ENCODE data around the gene BLM. TPM values are rescaled to one million over a fixed set of nuclear protein-coding genes. Genes with fewer than 3 reads are reported as not detected.

The BLM gene
- polyA plus RNA-seq, 4 donors = 10.3 to 14.4 (median 12.3) TPM

- no peak for DNase-seq (ENCODE audit: low read depth in 4 of 4, low spot score in 3 of 4)
These were observed 63.8 kb downstream of the BLM start for GRCh38 chr15:90780916-90781315.

- DNase-seq (ENCODE audit: low read depth in 4 of 4, low spot score in 3 of 4) = no peak
These were observed 65.3 kb downstream of the BLM start for GRCh38 chr15:90782442-90782841.

GRCh38 chr15:90787881-90788280 is 70.7 kb downstream of the BLM start:
- DNase-seq (ENCODE audit: low read depth in 4 of 4, low spot score in 3 of 4) = no peak

GRCh38 chr15:90789462-90789861 is 72.3 kb downstream of the BLM start:
- no peak for DNase-seq (ENCODE audit: low read depth in 4 of 4, low spot score in 3 of 4)

- no peak for DNase-seq (ENCODE audit: low read depth in 4 of 4, low spot score in 3 of 4)
These were observed 72.9 kb downstream of the BLM start for GRCh38 chr15:90790057-90790456.

- DNase-seq (ENCODE audit: low read depth in 4 of 4, low spot score in 3 of 4) = no peak
These were observed 73.4 kb downstream of the BLM start for GRCh38 chr15:90790561-90790960.

GRCh38 chr15:90794538-90794937 is 77.4 kb downstream of the BLM start:
- no peak for DNase-seq (ENCODE audit: low read depth in 4 of 4, low spot score in 3 of 4)

GRCh38 chr15:90799639-90800170 is 82.6 kb downstream of the BLM start:
- DNase-seq (ENCODE audit: low read depth in 4 of 4, low spot score in 3 of 4) = no peak

- DNase-seq (ENCODE audit: low read depth in 4 of 4, low spot score in 3 of 4) = no peak
These were observed 84.7 kb downstream of the BLM start for GRCh38 chr15:90801803-90802202.

GRCh38 chr15:90807074-90807785 is 90.1 kb downstream of the BLM start:
- DNase-seq (ENCODE audit: low read depth in 4 of 4, low spot score in 3 of 4) = no peak

GRCh38 chr15:90807786-90808086 is 90.6 kb downstream of the BLM start:
- no peak for DNase-seq (ENCODE audit: low read depth in 4 of 4, low spot score in 3 of 4)

GRCh38 chr15:90808517-90809235 is 91.5 kb downstream of the BLM start:
- DNase-seq (ENCODE audit: low read depth in 4 of 4, low spot score in 3 of 4) = no peak

- DNase-seq (ENCODE audit: low read depth in 4 of 4, low spot score in 3 of 4) = no peak
These were observed 92.4 kb downstream of the BLM start for GRCh38 chr15:90809536-90809935.

- no peak for DNase-seq (ENCODE audit: low read depth in 4 of 4, low spot score in 3 of 4)
These were observed 93.2 kb downstream of the BLM start for GRCh38 chr15:90810354-90810753.

GRCh38 chr15:90812171-90812957 is 95.2 kb downstream of the BLM start:
- no peak for DNase-seq (ENCODE audit: low read depth in 4 of 4, low spot score in 3 of 4)

GRCh38 chr15:90812958-90813265 is 95.8 kb downstream of the BLM start:
- DNase-seq (ENCODE audit: low read depth in 4 of 4, low spot score in 3 of 4) = no peak

GRCh38 chr15:90813796-90814190 is 96.6 kb downstream of the BLM start:
- no peak for DNase-seq (ENCODE audit: low read depth in 4 of 4, low spot score in 3 of 4)

- DNase-seq (ENCODE audit: low read depth in 4 of 4, low spot score in 3 of 4) = no peak
These were observed 97.2 kb downstream of the BLM start for GRCh38 chr15:90814191-90814821.

- DNase-seq (ENCODE audit: low read depth in 4 of 4, low spot score in 3 of 4) = no peak
These were observed 99.4 kb downstream of the BLM start for GRCh38 chr15:90816401-90817116.

All from right renal pelvis (tissue), 4 donors.